Lower leg skin (tissue), 3 donors: Measurements from ENCODE around the gene CLCN6.

ENCODE experiments used
- POLR2A ChIP-seq, 2 donors: fragments of 450-650 bp; IDR thresholded peaks; one replicate each; pipeline ENCODE4 v1.6.1; 2016 to 2017; ENCODE audit warnings: antibody characterized with exemption in 2 of 2, mild to moderate bottlenecking in 1 of 2, moderate library complexity in 1 of 2
- TF ChIP-seq, protein P1 (sequence below), 3 donors: fragments of 450-650 bp; IDR thresholded peaks; one replicate each; pipeline ENCODE4 v1.5.1; 2016; ENCODE audit warnings: antibody characterized with exemption in 3 of 3, mild to moderate bottlenecking in 3 of 3, moderate library complexity in 2 of 3

DNA sequence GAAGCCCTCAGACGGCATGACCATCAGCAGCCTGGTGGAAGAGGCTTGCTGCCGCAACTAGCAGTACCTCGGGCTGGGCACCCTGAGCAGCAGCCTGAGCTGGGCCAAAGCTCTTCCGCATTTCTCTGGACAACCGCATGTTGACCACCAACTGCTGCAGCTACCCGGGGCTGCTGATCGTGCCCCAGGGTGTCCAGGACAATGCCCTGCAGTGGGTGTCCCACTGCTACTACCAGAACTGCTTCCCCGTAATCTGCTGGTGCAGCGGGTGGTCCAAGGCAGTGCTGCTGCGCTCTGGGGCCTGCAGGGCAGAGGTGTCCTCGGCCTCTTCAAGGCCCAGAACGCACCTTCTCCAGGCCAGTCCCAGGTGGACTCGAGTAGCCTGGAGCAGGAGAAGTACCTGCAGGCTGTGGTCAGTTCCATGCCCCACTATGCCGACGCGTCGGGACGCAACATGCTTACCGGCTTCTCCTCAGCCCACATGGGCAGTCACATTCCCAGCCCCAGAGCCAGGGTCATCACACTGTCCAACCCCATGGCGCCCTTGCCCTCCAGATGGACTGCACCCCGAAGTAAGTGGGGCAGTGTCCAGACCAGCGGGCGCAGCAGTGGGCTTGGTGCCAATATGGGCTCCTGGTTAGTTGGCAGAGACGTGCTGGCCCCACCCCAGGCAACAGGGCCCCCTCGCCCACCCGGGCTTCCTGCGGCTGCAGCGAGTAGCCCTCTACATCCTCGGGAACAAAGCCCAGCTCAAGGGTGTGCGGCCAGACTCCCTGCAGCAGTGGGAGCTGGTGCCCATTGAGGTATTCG, 72.3 kb downstream of the CLCN6 start:
- TF ChIP-seq, protein P1, sequence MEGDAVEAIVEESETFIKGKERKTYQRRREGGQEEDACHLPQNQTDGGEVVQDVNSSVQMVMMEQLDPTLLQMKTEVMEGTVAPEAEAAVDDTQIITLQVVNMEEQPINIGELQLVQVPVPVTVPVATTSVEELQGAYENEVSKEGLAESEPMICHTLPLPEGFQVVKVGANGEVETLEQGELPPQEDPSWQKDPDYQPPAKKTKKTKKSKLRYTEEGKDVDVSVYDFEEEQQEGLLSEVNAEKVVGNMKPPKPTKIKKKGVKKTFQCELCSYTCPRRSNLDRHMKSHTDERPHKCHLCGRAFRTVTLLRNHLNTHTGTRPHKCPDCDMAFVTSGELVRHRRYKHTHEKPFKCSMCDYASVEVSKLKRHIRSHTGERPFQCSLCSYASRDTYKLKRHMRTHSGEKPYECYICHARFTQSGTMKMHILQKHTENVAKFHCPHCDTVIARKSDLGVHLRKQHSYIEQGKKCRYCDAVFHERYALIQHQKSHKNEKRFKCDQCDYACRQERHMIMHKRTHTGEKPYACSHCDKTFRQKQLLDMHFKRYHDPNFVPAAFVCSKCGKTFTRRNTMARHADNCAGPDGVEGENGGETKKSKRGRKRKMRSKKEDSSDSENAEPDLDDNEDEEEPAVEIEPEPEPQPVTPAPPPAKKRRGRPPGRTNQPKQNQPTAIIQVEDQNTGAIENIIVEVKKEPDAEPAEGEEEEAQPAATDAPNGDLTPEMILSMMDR (IDR thresholded peaks at IDR 0.05) = no peak
- no peak for TF ChIP-seq POLR2A (IDR thresholded peaks at IDR 0.05)
